ENCODE data around the gene CEP126.

Gene CEP126

GRCh38 chr11:102004220-102004619, 89.4 kb downstream of the CEP126 start:
- H3K27ac ChIP-seq (replicated peaks): no peak overlapping the region
- H3K4me3 ChIP-seq (replicated peaks; ENCODE audit: insufficient read depth, low read length): no peak overlapping the region
- DNase-seq (ENCODE audit: low read depth in 1 of 2, low spot score in 1 of 2): no peak
- TF ChIP-seq, protein P1, sequence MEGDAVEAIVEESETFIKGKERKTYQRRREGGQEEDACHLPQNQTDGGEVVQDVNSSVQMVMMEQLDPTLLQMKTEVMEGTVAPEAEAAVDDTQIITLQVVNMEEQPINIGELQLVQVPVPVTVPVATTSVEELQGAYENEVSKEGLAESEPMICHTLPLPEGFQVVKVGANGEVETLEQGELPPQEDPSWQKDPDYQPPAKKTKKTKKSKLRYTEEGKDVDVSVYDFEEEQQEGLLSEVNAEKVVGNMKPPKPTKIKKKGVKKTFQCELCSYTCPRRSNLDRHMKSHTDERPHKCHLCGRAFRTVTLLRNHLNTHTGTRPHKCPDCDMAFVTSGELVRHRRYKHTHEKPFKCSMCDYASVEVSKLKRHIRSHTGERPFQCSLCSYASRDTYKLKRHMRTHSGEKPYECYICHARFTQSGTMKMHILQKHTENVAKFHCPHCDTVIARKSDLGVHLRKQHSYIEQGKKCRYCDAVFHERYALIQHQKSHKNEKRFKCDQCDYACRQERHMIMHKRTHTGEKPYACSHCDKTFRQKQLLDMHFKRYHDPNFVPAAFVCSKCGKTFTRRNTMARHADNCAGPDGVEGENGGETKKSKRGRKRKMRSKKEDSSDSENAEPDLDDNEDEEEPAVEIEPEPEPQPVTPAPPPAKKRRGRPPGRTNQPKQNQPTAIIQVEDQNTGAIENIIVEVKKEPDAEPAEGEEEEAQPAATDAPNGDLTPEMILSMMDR (IDR thresholded peaks at IDR 0.05; ENCODE audit: insufficient read depth, low read length): no peak
- TF ChIP-seq SPI1 (IDR thresholded peaks at IDR 0.05; ENCODE audit: borderline replicate concordance, low read depth): no peak
- TF ChIP-seq, protein P2, sequence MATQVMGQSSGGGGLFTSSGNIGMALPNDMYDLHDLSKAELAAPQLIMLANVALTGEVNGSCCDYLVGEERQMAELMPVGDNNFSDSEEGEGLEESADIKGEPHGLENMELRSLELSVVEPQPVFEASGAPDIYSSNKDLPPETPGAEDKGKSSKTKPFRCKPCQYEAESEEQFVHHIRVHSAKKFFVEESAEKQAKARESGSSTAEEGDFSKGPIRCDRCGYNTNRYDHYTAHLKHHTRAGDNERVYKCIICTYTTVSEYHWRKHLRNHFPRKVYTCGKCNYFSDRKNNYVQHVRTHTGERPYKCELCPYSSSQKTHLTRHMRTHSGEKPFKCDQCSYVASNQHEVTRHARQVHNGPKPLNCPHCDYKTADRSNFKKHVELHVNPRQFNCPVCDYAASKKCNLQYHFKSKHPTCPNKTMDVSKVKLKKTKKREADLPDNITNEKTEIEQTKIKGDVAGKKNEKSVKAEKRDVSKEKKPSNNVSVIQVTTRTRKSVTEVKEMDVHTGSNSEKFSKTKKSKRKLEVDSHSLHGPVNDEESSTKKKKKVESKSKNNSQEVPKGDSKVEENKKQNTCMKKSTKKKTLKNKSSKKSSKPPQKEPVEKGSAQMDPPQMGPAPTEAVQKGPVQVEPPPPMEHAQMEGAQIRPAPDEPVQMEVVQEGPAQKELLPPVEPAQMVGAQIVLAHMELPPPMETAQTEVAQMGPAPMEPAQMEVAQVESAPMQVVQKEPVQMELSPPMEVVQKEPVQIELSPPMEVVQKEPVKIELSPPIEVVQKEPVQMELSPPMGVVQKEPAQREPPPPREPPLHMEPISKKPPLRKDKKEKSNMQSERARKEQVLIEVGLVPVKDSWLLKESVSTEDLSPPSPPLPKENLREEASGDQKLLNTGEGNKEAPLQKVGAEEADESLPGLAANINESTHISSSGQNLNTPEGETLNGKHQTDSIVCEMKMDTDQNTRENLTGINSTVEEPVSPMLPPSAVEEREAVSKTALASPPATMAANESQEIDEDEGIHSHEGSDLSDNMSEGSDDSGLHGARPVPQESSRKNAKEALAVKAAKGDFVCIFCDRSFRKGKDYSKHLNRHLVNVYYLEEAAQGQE (IDR thresholded peaks at IDR 0.05; ENCODE audit: insufficient replicate concordance, low read depth): no peak
- no peak for TF ChIP-seq GABPA (IDR thresholded peaks at IDR 0.05; ENCODE audit: low read depth)
- no peak for TF ChIP-seq POLR2AphosphoS5 (IDR thresholded peaks at IDR 0.05; ENCODE audit: low read depth)
- no peaks in the 10 kb centered on the region for H3K27me3 ChIP-seq (ENCODE audit: insufficient read depth, poor library complexity, severe bottlenecking)

GRCh38 chr11:102005306-102005705, 90.5 kb downstream of the CEP126 start:
- TF ChIP-seq SPI1 (IDR thresholded peaks at IDR 0.05; ENCODE audit: borderline replicate concordance, low read depth): no peak
- no peak for TF ChIP-seq POLR2AphosphoS5 (IDR thresholded peaks at IDR 0.05; ENCODE audit: low read depth)
- Histone ChIP-seq H3K27ac (replicated peaks) (no peak overlapping the region), H3K27me3 (ENCODE audit: insufficient read depth, poor library complexity, severe bottlenecking) (no peaks in the 10 kb centered on the region), H3K4me3 (replicated peaks; ENCODE audit: insufficient read depth, low read length) (no peak overlapping the region)
- no peak for DNase-seq (ENCODE audit: low read depth in 1 of 2, low spot score in 1 of 2)

DNA sequence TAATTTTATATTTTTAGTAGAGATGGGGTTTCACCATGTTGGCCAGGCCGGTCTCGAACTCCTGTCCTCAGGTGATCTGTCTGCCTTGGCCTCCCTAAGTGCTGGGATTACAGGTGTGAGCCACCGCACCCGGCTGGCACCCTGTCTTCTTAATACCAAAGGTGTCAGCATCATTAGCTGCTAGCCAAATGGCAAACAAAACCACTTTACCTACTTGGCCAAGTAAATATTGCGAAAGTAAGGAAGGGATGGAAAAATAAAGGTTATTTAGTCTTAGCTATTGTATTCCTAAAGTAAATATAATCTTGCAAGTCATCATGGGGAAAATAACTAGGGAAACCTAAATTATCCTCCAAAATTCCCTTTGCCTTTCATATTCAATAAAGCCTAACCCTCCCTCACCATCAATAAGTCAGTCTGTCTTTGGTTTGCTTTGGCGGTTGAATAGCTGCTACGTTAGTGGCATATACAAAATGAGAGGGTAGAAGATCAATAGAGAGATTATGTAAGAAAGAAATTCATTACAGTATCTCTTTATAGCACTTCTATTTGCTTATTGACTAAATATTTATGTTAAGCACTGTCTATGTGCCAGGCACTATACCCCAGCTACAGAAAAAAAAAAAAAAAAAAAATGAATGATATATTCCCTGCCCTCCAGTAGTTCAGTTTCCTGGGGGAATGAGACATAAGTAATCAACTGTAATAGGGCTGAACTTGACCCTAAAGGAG, 92.2 kb downstream of the CEP126 start:
- TF ChIP-seq, protein P1 (IDR thresholded peaks at IDR 0.05; ENCODE audit: insufficient read depth, low read length): no peak
- TF ChIP-seq POLR2AphosphoS5 (IDR thresholded peaks at IDR 0.05; ENCODE audit: low read depth) (no peak), SPI1 (IDR thresholded peaks at IDR 0.05; ENCODE audit: borderline replicate concordance, low read depth) (no peak), GABPA (IDR thresholded peaks at IDR 0.05; ENCODE audit: low read depth) (no peak)
- TF ChIP-seq, protein P2 (IDR thresholded peaks at IDR 0.05; ENCODE audit: insufficient replicate concordance, low read depth): no peak
- no peak overlapping the region for H3K4me3 ChIP-seq (replicated peaks; ENCODE audit: insufficient read depth, low read length)
- H3K27me3 ChIP-seq (ENCODE audit: insufficient read depth, poor library complexity, severe bottlenecking): no peaks in the 10 kb centered on the region
- H3K27ac ChIP-seq (replicated peaks): no peak overlapping the region
- DNase-seq (ENCODE audit: low read depth in 1 of 2, low spot score in 1 of 2): no peak

DNA sequence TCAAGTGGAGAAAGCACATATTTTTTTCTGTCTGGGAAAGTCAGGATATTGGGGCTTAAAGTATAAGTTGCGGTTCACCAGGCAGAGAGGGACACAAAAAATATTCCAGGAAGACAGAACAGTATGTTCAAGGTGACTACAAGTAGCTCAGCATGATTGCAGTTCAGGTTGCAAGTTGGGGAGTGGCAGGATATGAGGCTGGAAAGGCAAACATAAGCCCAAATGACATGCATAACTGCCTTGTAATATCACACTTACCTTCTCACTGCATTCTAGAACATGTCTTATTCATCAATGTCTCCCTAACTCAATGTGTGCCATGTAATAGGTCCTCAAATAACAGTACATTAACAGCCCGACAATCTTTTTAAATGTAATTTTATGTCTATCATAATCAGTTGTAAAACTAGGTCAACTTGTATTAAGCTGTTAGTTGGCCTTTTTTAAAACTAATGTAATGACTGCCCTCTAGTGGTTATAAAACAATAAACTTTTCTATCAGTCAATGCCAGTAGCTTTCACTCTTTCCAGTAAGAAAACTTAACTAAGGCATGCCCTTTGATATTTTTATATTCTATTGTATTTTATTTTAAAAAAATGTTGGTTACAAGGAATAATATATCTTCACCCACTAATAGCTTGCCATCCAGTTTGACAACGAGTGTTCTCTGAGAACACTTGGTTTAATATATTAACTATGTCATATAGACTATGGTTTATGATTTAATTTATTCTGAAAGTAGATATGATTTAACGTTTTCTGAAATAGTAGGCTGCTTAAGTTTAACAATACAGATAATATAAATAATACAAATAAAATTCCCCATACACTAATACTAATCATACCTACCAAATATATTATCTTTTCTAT, 93.0 kb downstream of the CEP126 start:
- H3K27me3 ChIP-seq (ENCODE audit: insufficient read depth, poor library complexity, severe bottlenecking): no peaks in the 10 kb centered on the region
- no peak overlapping the region for H3K4me3 ChIP-seq (replicated peaks; ENCODE audit: insufficient read depth, low read length)
- TF ChIP-seq, protein P2 (IDR thresholded peaks at IDR 0.05; ENCODE audit: insufficient replicate concordance, low read depth): no peak
- TF ChIP-seq GABPA (IDR thresholded peaks at IDR 0.05; ENCODE audit: low read depth) (no peak), POLR2AphosphoS5 (IDR thresholded peaks at IDR 0.05; ENCODE audit: low read depth) (no peak), SPI1 (IDR thresholded peaks at IDR 0.05; ENCODE audit: borderline replicate concordance, low read depth) (no peak)
- TF ChIP-seq, protein P1 (IDR thresholded peaks at IDR 0.05; ENCODE audit: insufficient read depth, low read length): no peak
- H3K27ac ChIP-seq (replicated peaks): no peak overlapping the region
- peak in 1 of 2 experiments; percentile 6 for DNase-seq (ENCODE audit: low read depth in 1 of 2, low spot score in 1 of 2)

Data from HL-60 (cell line).